Liver (tissue), 9 donors: ENCODE results near the gene TMEM87B. TPM values are rescaled to one million over a fixed set of nuclear protein-coding genes. Genes with fewer than 3 reads are reported as not detected.
"Not testable (repeated sequence)": the region's sequence is repeated elsewhere in the genome, so short reads cannot be mapped to it uniquely, and the experiment has no call there.

Source experiments
- DNase-seq: peaks from one replicate; pipeline ENCODE4 v3.0.0-alpha.2; 2017; ENCODE audit warnings: low spot score
- H3K27ac ChIP-seq, 2 donors: one replicate each; pipeline ENCODE4 v1.7.0; 2013; ENCODE audit warnings: inconsistent platforms in 2 of 2, low read length in 2 of 2, control low read depth in 1 of 2, low read depth in 1 of 2, mild to moderate bottlenecking in 1 of 2
- H3K27me3 ChIP-seq, 4 donors: one replicate each; pipeline versions ENCODE4 v1.6.1 to v1.7.0; 2013; ENCODE audit warnings: low read length in 3 of 4, inconsistent platforms in 1 of 4, mild to moderate bottlenecking in 1 of 4, moderate library complexity in 1 of 4; ENCODE audit not compliant: control insufficient read depth in 4 of 4, insufficient read depth in 4 of 4
- H3K36me3 ChIP-seq, 4 donors: one replicate each; pipeline versions ENCODE4 v1.6.1 to v1.7.0; 2013; ENCODE audit warnings: low read length in 3 of 4, mild to moderate bottlenecking in 3 of 4, low read depth in 1 of 4, moderate library complexity in 1 of 4; ENCODE audit not compliant: control insufficient read depth in 4 of 4, insufficient read depth in 3 of 4
- H3K4me1 ChIP-seq, 4 donors: one replicate each; pipeline versions ENCODE4 v1.6.1 to v1.7.0; 2013; ENCODE audit warnings: low read length in 3 of 4, mild to moderate bottlenecking in 3 of 4, moderate library complexity in 1 of 4; ENCODE audit not compliant: control insufficient read depth in 4 of 4, insufficient read depth in 4 of 4
- H3K4me3 ChIP-seq, 3 donors: one replicate each; pipeline versions ENCODE4 v1.6.1 to v1.7.0; 2013; ENCODE audit warnings: low read length in 3 of 3, control low read depth in 1 of 3, low read depth in 1 of 3, mild to moderate bottlenecking in 1 of 3
- H3K9ac ChIP-seq, 2 donors: one replicate each; pipeline ENCODE4 v1.7.0; 2013; ENCODE audit warnings: low read length in 2 of 2, mild to moderate bottlenecking in 2 of 2, moderate library complexity in 2 of 2, control low read depth in 1 of 2, low read depth in 1 of 2
- H3K9me3 ChIP-seq, 4 donors: one replicate each; pipeline versions ENCODE4 v1.6.1 to v1.7.0; 2013; ENCODE audit warnings: low read length in 3 of 4; ENCODE audit not compliant: control insufficient read depth in 4 of 4
- FOXA1 ChIP-seq: IDR thresholded peaks from 2 replicates; pipeline ENCODE4 v1.6.1; 2016; ENCODE audit warnings: antibody characterized with exemption
- HNF4A ChIP-seq, 2 donors: conservative IDR thresholded peaks; 2 replicates each; pipeline ENCODE4 v1.6.1; 2016; ENCODE audit warnings: antibody characterized with exemption in 2 of 2, mild to moderate bottlenecking in 2 of 2
- NR2F2 ChIP-seq: IDR thresholded peaks from 2 replicates; pipeline ENCODE4 v1.6.1; 2016; ENCODE audit warnings: antibody characterized with exemption
- RAD21 ChIP-seq, 2 donors: IDR thresholded peaks; 2 replicates each; pipeline ENCODE4 v1.6.1; 2016; ENCODE audit warnings: antibody characterized with exemption in 2 of 2, mild to moderate bottlenecking in 2 of 2
- RXRA ChIP-seq, 2 donors: IDR thresholded peaks; 2 replicates each; pipeline ENCODE4 v1.6.1; 2017 to 2018; ENCODE audit warnings: antibody characterized with exemption in 2 of 2, mild to moderate bottlenecking in 1 of 2
- SP1 ChIP-seq: IDR thresholded peaks from 2 replicates; pipeline ENCODE4 v1.6.1; 2018; ENCODE audit warnings: antibody characterized with exemption, mild to moderate bottlenecking
- TAF1 ChIP-seq: conservative IDR thresholded peaks from 2 replicates; pipeline ENCODE4 v1.6.1; 2016; ENCODE audit warnings: antibody characterized with exemption, mild to moderate bottlenecking
- YY1 ChIP-seq: IDR thresholded peaks from 2 replicates; pipeline ENCODE4 v1.6.1; 2016; ENCODE audit warnings: antibody characterized with exemption, mild to moderate bottlenecking
- WGBS: extraction: QIAGEN DNeasy Blood & Tissue Kit; methylation state at CpG from one replicate; pipeline ENCODE4 v1.1.7; 2013; 5-methylcytosine and 5-hydroxymethylcytosine counted together
- polyA plus RNA-seq, 2 donors: library from polyadenylated mRNA; stranded (reverse) in 1 of 2; unstranded in 1 of 2; fragments of 200-250 nt in 1 of 2; fragments of >200 nt in 1 of 2; fragmentation: Nextera tagmentation in 1 of 2; extraction: Ambion mirVana in 1 of 2; gene quantifications; one replicate each; pipeline versions ENCODE4 v1.2.1 to v1.2.3, GENCODE V29; 2013 to 2015
- total RNA-seq, 2 donors: library from RNA; depleted of rRNA; stranded (reverse); fragments of >200 nt; gene quantifications; one replicate each; pipeline ENCODE4 v1.2.3, GENCODE V29; 2014
- TF ChIP-seq, protein P1 (sequence below): IDR thresholded peaks from 2 replicates; pipeline ENCODE4 v1.6.1; 2016; ENCODE audit warnings: antibody characterized with exemption, mild to moderate bottlenecking
- TF ChIP-seq, protein P2 (sequence below): IDR thresholded peaks from 2 replicates; pipeline ENCODE4 v1.6.1; 2016; ENCODE audit warnings: antibody characterized with exemption
- donor health status: healthy.
- donor health status: healthy.
- donor health status: healthy.
- donor health status: healthy.
- donor health status: healthy.

Gene TMEM87B
- total and polyA plus RNA-seq, 4 donors = 3.6 to 10.1 (median 6.0) TPM

DNA sequence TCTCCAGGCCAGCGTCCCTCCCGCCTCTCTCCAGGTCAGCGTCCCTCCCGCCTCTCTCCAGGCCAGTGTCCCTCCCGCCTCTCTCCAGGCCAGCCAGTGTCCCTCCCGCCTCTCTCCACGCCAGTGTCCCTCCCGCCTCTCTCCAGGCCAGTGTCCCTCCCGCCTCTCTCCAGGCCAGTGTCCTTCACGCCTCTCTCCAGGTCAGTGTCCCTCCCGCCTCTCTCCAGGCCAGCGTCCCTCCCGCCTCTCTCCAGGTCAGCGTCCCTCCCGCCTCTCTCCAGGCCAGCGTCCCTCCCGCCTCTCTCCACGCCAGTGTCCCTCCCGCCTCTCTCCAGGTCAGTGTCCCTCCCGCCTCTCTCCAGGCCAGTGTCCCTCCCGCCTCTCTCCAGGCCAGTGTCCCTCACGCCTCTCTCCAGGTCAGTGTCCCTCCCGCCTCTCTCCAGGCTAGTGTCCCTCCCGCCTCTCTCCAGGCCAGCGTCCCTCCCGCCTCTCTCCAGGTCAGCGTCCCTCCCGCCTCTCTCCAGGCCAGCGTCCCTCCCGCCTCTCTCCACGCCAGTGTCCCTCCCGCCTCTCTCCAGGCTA is 84.1 kb downstream of the TMEM87B start:
- H3K9ac ChIP-seq = not testable (repeated sequence)

DNA sequence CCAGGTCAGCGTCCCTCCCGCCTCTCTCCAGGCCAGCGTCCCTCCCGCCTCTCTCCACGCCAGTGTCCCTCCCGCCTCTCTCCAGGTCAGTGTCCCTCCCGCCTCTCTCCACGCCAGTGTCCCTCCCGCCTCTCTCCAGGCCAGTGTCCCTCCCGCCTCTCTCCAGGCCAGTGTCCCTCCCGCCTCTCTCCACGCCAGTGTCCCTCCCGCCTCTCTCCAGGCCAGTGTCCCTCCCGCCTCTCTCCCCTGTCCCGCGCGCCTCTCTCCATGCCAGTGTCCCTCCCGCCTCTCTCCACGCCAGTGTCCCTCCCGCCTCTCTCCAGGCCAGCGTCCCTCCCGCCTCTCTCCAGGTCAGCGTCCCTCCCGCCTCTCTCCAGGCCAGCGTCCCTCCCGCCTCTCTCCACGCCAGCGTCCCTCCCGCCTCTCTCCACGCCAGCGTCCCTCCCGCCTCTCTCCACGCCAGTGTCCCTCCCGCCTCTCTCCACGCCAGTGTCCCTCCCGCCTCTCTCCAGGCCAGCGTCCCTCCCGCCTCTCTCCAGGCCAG is 84.7 kb downstream of the TMEM87B start:
- not testable (repeated sequence) for H3K27me3 ChIP-seq, H3K9ac ChIP-seq, H3K36me3 ChIP-seq, H3K4me1 ChIP-seq, H3K9me3 ChIP-seq, DNase-seq, H3K27ac ChIP-seq, H3K4me3 ChIP-seq
- 1% methylated on average over 36 of the region's 38 CpGs for WGBS

More for the DNA sequence above, 84.1 kb downstream of the TMEM87B start:
- not testable (repeated sequence) for H3K9me3 ChIP-seq, H3K27me3 ChIP-seq, DNase-seq, H3K36me3 ChIP-seq, H3K4me1 ChIP-seq
- peak overlapping the region in 1 of 2 donors; percentile 38 for H3K27ac ChIP-seq
- TF ChIP-seq YY1 (peak; percentile 27), HNF4A (conservative IDR thresholded peaks at IDR 0.05) (peak in 1 of 2 donors; percentile 17), RAD21 (IDR thresholded peaks at IDR 0.05) (peak in 1 of 2 donors; percentile 1), RXRA (IDR thresholded peaks at IDR 0.05) (peak; percentile 63 to 67), SP1 (peak; percentile 53)
- TF ChIP-seq, protein P1, sequence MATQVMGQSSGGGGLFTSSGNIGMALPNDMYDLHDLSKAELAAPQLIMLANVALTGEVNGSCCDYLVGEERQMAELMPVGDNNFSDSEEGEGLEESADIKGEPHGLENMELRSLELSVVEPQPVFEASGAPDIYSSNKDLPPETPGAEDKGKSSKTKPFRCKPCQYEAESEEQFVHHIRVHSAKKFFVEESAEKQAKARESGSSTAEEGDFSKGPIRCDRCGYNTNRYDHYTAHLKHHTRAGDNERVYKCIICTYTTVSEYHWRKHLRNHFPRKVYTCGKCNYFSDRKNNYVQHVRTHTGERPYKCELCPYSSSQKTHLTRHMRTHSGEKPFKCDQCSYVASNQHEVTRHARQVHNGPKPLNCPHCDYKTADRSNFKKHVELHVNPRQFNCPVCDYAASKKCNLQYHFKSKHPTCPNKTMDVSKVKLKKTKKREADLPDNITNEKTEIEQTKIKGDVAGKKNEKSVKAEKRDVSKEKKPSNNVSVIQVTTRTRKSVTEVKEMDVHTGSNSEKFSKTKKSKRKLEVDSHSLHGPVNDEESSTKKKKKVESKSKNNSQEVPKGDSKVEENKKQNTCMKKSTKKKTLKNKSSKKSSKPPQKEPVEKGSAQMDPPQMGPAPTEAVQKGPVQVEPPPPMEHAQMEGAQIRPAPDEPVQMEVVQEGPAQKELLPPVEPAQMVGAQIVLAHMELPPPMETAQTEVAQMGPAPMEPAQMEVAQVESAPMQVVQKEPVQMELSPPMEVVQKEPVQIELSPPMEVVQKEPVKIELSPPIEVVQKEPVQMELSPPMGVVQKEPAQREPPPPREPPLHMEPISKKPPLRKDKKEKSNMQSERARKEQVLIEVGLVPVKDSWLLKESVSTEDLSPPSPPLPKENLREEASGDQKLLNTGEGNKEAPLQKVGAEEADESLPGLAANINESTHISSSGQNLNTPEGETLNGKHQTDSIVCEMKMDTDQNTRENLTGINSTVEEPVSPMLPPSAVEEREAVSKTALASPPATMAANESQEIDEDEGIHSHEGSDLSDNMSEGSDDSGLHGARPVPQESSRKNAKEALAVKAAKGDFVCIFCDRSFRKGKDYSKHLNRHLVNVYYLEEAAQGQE = peak; percentile 34
- under 1% methylated on average over 24 of the region's 32 CpGs for WGBS
- peak overlapping the region in 1 of 3 donors; percentile 77 for H3K4me3 ChIP-seq

DNA sequence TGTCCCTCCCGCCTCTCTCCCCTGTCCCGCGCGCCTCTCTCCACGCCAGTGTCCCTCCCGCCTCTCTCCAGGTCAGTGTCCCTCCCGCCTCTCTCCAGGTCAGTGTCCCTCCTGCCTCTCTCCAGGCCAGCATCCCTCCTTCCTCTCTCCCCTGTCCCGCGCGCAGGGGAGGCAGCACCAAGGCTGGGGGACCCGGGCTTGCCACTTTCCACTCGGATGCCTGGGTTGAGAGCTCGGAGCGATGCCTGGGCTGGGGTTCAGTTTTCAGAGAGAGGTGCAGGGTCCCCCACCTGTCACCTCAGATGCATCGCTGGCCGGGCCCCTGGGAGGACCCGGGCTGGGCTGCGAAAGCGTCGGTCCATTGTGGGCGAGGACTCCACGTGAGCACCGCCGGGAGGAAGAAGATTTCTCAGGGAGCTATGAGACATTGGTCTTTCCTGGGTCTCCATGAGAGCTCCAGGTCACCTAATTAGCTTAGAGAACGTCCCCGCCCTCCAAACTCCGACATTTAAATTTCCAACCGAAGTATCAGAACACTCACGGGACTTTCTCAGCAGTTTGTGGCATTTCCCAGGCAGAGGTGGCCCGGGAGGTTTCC is 85.2 kb downstream of the TMEM87B start:
- H3K36me3 ChIP-seq = no peaks in the 10 kb centered on the region
- no peaks in the 10 kb centered on the region for H3K27me3 ChIP-seq
- no peak for TF ChIP-seq HNF4A (conservative IDR thresholded peaks at IDR 0.05)
- no peak for TF ChIP-seq NR2F2
- no peak for TF ChIP-seq FOXA1
- TF ChIP-seq, protein P2, sequence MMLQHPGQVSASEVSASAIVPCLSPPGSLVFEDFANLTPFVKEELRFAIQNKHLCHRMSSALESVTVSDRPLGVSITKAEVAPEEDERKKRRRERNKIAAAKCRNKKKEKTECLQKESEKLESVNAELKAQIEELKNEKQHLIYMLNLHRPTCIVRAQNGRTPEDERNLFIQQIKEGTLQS = no peak
- TF ChIP-seq TAF1 = no peak
- no peak overlapping the region for H3K27ac ChIP-seq
- no peaks in the 10 kb centered on the region for H3K9me3 ChIP-seq
- H3K4me3 ChIP-seq = no peak overlapping the region
- WGBS = 48% methylated on average over 30 of the region's 30 CpGs
- H3K9ac ChIP-seq = no peak overlapping the region
- peaks cover 0 to 8% (median 0%) of the 10 kb centered on the region in 4 donors for H3K4me1 ChIP-seq
- no peak for DNase-seq
